Activated T-cell treated with anti-CD3 and anti-CD28 coated beads, Interleukin-2, amount 50 U/mL, for 48 hours (primary cell): Measurements from ENCODE around the gene TRPM8.

Experiments
- DNase-seq, 2 experiments: peaks; one replicate each; pipeline ENCODE4 v3.0.0-alpha.2; 2020

TRPM8 gene

DNA sequence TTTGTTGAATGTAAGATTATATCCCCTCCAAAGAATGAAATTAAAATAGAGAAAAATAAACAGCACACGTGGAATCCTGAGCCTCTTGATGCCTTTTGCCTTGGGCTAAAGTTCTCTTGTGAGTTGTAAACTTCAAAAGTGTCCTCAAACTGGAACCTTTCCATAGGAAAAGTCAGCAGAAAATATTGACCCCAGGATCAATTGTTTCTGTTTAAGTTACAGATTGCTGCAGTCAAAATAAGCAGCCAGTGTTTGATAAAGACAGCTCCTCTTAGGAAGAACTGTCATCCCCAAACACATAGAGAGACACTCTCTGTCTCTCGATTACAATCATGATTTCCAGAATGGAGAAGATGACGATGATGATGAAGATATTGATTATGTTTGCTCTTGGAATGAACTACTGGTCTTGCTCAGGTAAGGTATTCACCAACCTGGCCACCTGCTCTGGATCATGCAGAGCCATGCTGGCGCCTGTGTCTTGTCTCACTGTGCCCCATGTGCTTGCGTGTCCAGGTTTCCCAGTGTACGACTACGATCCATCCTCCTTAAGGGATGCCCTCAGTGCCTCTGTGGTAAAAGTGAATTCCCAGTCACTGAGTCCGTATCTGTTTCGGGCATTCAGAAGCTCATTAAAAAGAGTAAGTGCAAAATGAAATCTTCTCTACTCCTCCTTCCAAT is 133.4 kb downstream of the TRPM8 start, which contains the start of gene SPP2:
TSS of gene SPP2 (plus strand) at position 248 of the 681 bp plus-strand sequence. CDS start at position 333, 85 bp downstream.
- no peak for DNase-seq

GRCh38 chr2:234051374-234052070 is 134.3 kb downstream of the TRPM8 start:
- DNase-seq = no peak

GRCh38 chr2:234058881-234059280 is 141.7 kb downstream of the TRPM8 start:
- DNase-seq = no peak

GRCh38 chr2:234060236-234060635 is 143.1 kb downstream of the TRPM8 start:
- no peak for DNase-seq

GRCh38 chr2:234061624-234062257 is 144.6 kb downstream of the TRPM8 start:
- no peak for DNase-seq

DNA sequence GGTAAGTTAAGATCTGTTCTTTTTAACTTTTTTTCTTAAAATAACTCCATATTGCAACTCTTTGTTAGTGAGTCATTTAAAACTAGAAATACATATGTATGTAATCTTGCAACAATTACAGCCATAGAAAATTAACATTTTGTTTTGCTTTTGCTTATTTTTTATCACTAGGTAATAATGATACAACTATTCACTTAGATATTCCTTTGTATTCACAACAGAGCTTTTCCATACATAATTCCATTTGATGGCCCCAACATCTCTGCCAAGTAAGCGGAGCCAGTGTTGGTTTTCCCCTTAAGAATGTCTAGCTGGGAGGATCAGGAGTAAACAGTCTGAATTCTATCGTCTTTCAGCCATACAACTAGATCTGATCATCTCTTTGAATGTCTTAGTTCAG is 149.4 kb downstream of the TRPM8 start:
- no peak for DNase-seq
